Left lung (tissue), 10 donors: Measurements from ENCODE around the gene ZNF211. TPM values are rescaled to one million over a fixed set of nuclear protein-coding genes. Genes with fewer than 3 reads are reported as not detected.

Source experiments
- ATAC-seq: fragments of 200-7000 bp; cut with Tn5 transposase; one replicate; pipeline ENCODE4 v1.9.1; 2020; ENCODE audit warnings: moderate library complexity
- DNase-seq, 4 donors: peaks; one replicate each; pipeline ENCODE4 v3.0.0-alpha.2; 2013 to 2020
- H3K27ac ChIP-seq, 2 donors: fragments of 200-600 bp; sonication (generic) in 1 of 2; one replicate each; pipeline versions ENCODE4 v1.5.0 to v1.8.0; 2020 to 2021
- H3K27me3 ChIP-seq, 2 donors: fragments of 200-600 bp; sonication (generic) in 1 of 2; one replicate each; pipeline versions ENCODE4 v1.5.0 to v1.8.0; 2020 to 2021
- H3K36me3 ChIP-seq, 2 donors: fragments of 200-600 bp; sonication (generic) in 1 of 2; one replicate each; pipeline versions ENCODE4 v1.5.0 to v1.8.0; 2020 to 2021
- H3K4me1 ChIP-seq, 2 donors: fragments of 200-600 bp; one replicate each; pipeline ENCODE4 v1.8.0; 2021
- H3K4me3 ChIP-seq, 2 donors: fragments of 200-600 bp; sonication (generic) in 1 of 2; one replicate each; pipeline versions ENCODE4 v1.5.0 to v1.8.0; 2020 to 2021; ENCODE audit warnings: mild to moderate bottlenecking in 1 of 2
- H3K9me3 ChIP-seq, 2 donors: fragments of 200-600 bp; sonication (generic) in 1 of 2; one replicate each; pipeline versions ENCODE4 v1.5.0 to v1.8.0; 2020 to 2021
- CTCF ChIP-seq, 2 donors: fragments of 200-600 bp; sonication (generic) in 1 of 2; IDR thresholded peaks; one replicate each; pipeline versions ENCODE4 v1.5.0 to v1.8.0; 2021; ENCODE audit warnings: antibody characterized with exemption in 2 of 2
- intact Hi-C, 2 donors: fragments of 100-400 bp; cut with DNase I; formaldehyde crosslinking; loops; one replicate each; pipeline versions ENCODE4 v1.11.2 to v1.14.2; 2022
- polyA plus RNA-seq, 6 donors: library from polyadenylated mRNA; unstranded; fragments of 120-200 nt; gene quantifications; one replicate each; pipeline ENCODE4 v1.2.1, GENCODE V29; 2013; ENCODE audit not compliant: insufficient read length in 6 of 6
- total RNA-seq, 2 donors: library from RNA; stranded (reverse); fragmentation: NEBNext Ultra II Directional; extraction: Animal tissue kit (Norgen Biotek cat#: 25700); gene quantifications; one replicate each; pipeline ENCODE4 v1.2.1, GENCODE V29; 2021
- donor health status: DM: no; HTN: yes; CAD: no.
- donor health status: DM: no; HTN: no; CAD: no.

Gene ZNF211
- total and polyA plus RNA-seq, 8 donors = 12.5 to 49.4 (median 39.2) TPM

- no peak within 1 kb of the TSS for H3K4me3 ChIP-seq
- ATAC-seq (no peak), DNase-seq (no peak)
- intact Hi-C loops = no loop called here
- H3K9me3 ChIP-seq = peaks cover 0 to under 1% of the 10 kb centered on the region in 2 donors
- H3K27ac ChIP-seq = no peak within 1 kb of the TSS
- TF ChIP-seq CTCF (IDR thresholded peaks at IDR 0.05) = no peak
- no peaks in the 10 kb centered on the region for H3K4me1 ChIP-seq
- H3K36me3 ChIP-seq = no peaks in the 10 kb centered on the region
- H3K27me3 ChIP-seq = peaks cover 0 to 32% of the 10 kb centered on the region in 2 donors
These were observed 35.7 kb downstream of the ZNF211 start, which contains the start of gene ZSCAN4 for GRCh38 chr19:57668635-57669034. Gene ZSCAN4, plus strand, starts transcription at chr19:57668935. Its CDS starts 7,211 bp downstream, at chr19:57676146.

- no peaks in the 10 kb centered on the region for H3K36me3 ChIP-seq
- peaks cover 0 to 12% of the 10 kb centered on the region in 2 donors for H3K9me3 ChIP-seq
- H3K4me1 ChIP-seq = no peaks in the 10 kb centered on the region
- intact Hi-C loops = no loop called here
- ATAC-seq (no peak), DNase-seq (no peak)
- TF ChIP-seq CTCF (IDR thresholded peaks at IDR 0.05) = no peak
- peaks cover 0 to 5% of the 10 kb centered on the region in 2 donors for H3K27me3 ChIP-seq
- no peak overlapping the region for H3K4me3 ChIP-seq
- no peak overlapping the region for H3K27ac ChIP-seq
These were observed 38.3 kb downstream of the ZNF211 start for GRCh38 chr19:57671124-57671895.

GRCh38 chr19:57672466-57672865 lies 39.5 kb downstream of the ZNF211 start:
- Histone ChIP-seq H3K4me3 (no peak overlapping the region), H3K4me1 (no peaks in the 10 kb centered on the region), H3K36me3 (no peaks in the 10 kb centered on the region), H3K27me3 (peaks cover 0 to 4% of the 10 kb centered on the region in 2 donors), H3K27ac (no peak overlapping the region), H3K9me3 (peaks cover 0 to 16% of the 10 kb centered on the region in 2 donors)
- DNase-seq = no peak
- no peak for ATAC-seq
- no peak for TF ChIP-seq CTCF (IDR thresholded peaks at IDR 0.05)
- intact Hi-C loops = no loop called here

GRCh38 chr19:57675881-57676280 lies 42.9 kb downstream of the ZNF211 start:
- no peak for DNase-seq
- Histone ChIP-seq H3K27me3 (peaks cover 0 to 4% of the 10 kb centered on the region in 2 donors), H3K27ac (no peak overlapping the region), H3K36me3 (no peaks in the 10 kb centered on the region), H3K4me3 (no peak overlapping the region), H3K4me1 (no peaks in the 10 kb centered on the region), H3K9me3 (peaks cover 0 to 27% of the 10 kb centered on the region in 2 donors)
- no peak for ATAC-seq
- intact Hi-C loops = no loop called here
- TF ChIP-seq CTCF (IDR thresholded peaks at IDR 0.05) = no peak

- peaks cover 0 to 39% of the 10 kb centered on the region in 2 donors for H3K36me3 ChIP-seq
- no peaks in the 10 kb centered on the region for H3K27me3 ChIP-seq
- TF ChIP-seq CTCF (IDR thresholded peaks at IDR 0.05) = no peak
- peak overlapping the region in 1 of 2 donors; percentile 54 for H3K27ac ChIP-seq
- intact Hi-C loops = no loop called here
- ATAC-seq = no peak
- DNase-seq = no peak
- H3K9me3 ChIP-seq = peaks cover under 1 to 63% of the 10 kb centered on the region in 2 donors
- peaks cover 10 to 18% of the 10 kb centered on the region in 2 donors for H3K4me1 ChIP-seq
- peak overlapping the region; percentile 90 to 94 for H3K4me3 ChIP-seq
These were observed 49.3 kb downstream of the ZNF211 start for GRCh38 chr19:57682226-57682766.
